ENCODE results near the gene IL17RD. TPM values are rescaled to one million over a fixed set of nuclear protein-coding genes. Genes with fewer than 3 reads are reported as not detected.

The IL17RD gene
- total RNA-seq, 1 experiment from 2014 or later: 31.7 TPM

- Histone ChIP-seq H3K79me2 (ENCODE audit: insufficient read depth, low read length) (no peaks in the 10 kb centered on the region), H4K5ac (ENCODE audit: insufficient read length, low read depth, low read length) (no peak overlapping the region), H2BK15ac (ENCODE audit: low read depth, low read length) (no peak overlapping the region), H3T11ph (ENCODE audit: low read length) (no peak overlapping the region), H4K91ac (ENCODE audit: insufficient read length, low read depth, low read length) (no peak overlapping the region), H3K27ac (ENCODE audit: insufficient read length, low read depth, low read length) (no peak overlapping the region), H3K9me3 (ENCODE audit: control insufficient read depth, low read depth, low read length) (no peaks in the 10 kb centered on the region), H3K56ac (ENCODE audit: insufficient read length, low read depth, low read length) (no peak overlapping the region), H3K14ac (ENCODE audit: insufficient read depth, low read length) (no peak overlapping the region), H3K4me2 (ENCODE audit: insufficient read depth, insufficient read length, low read length) (no peak overlapping the region), H3K23me2 (ENCODE audit: insufficient read length, low read depth, low read length, poor library complexity, severe bottlenecking) (no peaks in the 10 kb centered on the region), H3K27me3 (ENCODE audit: insufficient read depth, low read length) (no peaks in the 10 kb centered on the region), H3K18ac (ENCODE audit: insufficient read length, low read depth, low read length) (no peak overlapping the region), H3K23ac (ENCODE audit: insufficient read length, low read depth, low read length) (no peak overlapping the region), H2BK5ac (ENCODE audit: insufficient read length, low read length) (no peak overlapping the region), H4K20me1 (ENCODE audit: control insufficient read depth, insufficient read depth, insufficient read length) (no peaks in the 10 kb centered on the region), H3K4me1 (ENCODE audit: insufficient read depth, low read length) (peaks cover 3% of the 10 kb centered on the region; the same call in 1 of the 2 replicates), H2AFZ (ENCODE audit: low read length) (no peak overlapping the region), H3K4ac (ENCODE audit: low read depth, low read length) (no peak overlapping the region), H2BK20ac (ENCODE audit: low read depth, low read length, poor library complexity, severe bottlenecking) (no peak overlapping the region), H2BK12ac (ENCODE audit: insufficient read length, low read depth, low read length) (no peak overlapping the region), H3K9ac (ENCODE audit: extremely low read depth, insufficient read length, low read length) (no peak overlapping the region), H4K8ac (replicated peaks; ENCODE audit: insufficient read length, low read depth, low read length) (no peak overlapping the region), H3K79me1 (ENCODE audit: insufficient read depth, low read depth, low read length, poor library complexity, severe bottlenecking) (no peaks in the 10 kb centered on the region), H2BK120ac (ENCODE audit: low read depth, low read length, poor library complexity, severe bottlenecking) (no peak overlapping the region), H2AK5ac (ENCODE audit: insufficient read length, low read length) (no peak overlapping the region)
- Mint-ChIP-seq H3K4me1 (peaks cover 33 to 39% of the 10 kb centered on the region in 2 experiments), H3K4me3 (no peak overlapping the region), H3K27ac (no peak overlapping the region), H3K36me3 (ENCODE audit: insufficient read depth in 1 of 3, low read depth in 3 of 3) (no peaks in the 10 kb centered on the region; a peak in 1 of 7 replicates), H3K9me3 (no peaks in the 10 kb centered on the region), H3K27me3 (ENCODE audit: low read depth) (no peaks in the 10 kb centered on the region)
- whole genome bisulfite sequencing (ENCODE audit: extremely low coverage, insufficient read length, low lambda C conversion rate): no CpG with 5 or more reads among the region's 6 CpGs
- no peak for TF ChIP-seq CTCF (conservative IDR thresholded peaks at IDR 0.05)
- DNase-seq: no peak
Measured at GRCh38 chr3:57064001-57064400, 101.2 kb downstream of the IL17RD start.
